NCI-H146 treated with DMSO at 0.1 percent for 48 hours (cell line): ENCODE results near the gene MUC16.

Experiments
- DNase-seq: peaks from one replicate; lab custom pipeline; 2025; ENCODE audit not compliant: unreplicated experiment; lab: John Stamatoyannopoulos, UW

Gene MUC16

DNA sequence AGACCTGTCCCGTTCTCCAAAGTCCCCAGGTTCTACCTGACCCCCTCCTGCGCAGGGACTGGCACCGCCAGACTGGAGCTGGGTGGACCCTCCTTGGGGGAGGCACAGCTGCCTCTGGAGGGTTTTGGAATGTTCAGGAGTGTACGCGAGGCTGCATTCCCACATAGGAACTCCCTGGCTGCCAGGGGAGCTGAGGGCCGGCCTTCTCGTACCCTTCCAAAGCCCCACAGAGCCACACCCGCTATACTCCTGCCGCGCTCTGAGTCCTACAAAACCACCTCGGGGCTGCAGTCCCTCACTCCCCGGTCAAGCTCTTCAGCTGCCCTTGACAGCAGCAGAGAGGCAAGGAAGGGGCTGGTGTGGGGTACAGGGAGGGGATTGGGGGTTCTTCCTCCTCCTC is 484 bp upstream of the MUC16 start:
- DNase-seq = no peak

GRCh38 chr19:9009431-9009830 is 778 bp downstream of the MUC16 start:
- DNase-seq = no peak

- no peak for DNase-seq
Measured at GRCh38 chr19:9008667-9009066, 1.5 kb downstream of the MUC16 start.

GRCh38 chr19:9000933-9001332 is 9.3 kb downstream of the MUC16 start:
- DNase-seq = no peak

- DNase-seq = no peak
Measured at GRCh38 chr19:8988204-8988603, 22.0 kb downstream of the MUC16 start.

GRCh38 chr19:8986296-8986695 is 23.9 kb downstream of the MUC16 start:
- no peak for DNase-seq

DNA sequence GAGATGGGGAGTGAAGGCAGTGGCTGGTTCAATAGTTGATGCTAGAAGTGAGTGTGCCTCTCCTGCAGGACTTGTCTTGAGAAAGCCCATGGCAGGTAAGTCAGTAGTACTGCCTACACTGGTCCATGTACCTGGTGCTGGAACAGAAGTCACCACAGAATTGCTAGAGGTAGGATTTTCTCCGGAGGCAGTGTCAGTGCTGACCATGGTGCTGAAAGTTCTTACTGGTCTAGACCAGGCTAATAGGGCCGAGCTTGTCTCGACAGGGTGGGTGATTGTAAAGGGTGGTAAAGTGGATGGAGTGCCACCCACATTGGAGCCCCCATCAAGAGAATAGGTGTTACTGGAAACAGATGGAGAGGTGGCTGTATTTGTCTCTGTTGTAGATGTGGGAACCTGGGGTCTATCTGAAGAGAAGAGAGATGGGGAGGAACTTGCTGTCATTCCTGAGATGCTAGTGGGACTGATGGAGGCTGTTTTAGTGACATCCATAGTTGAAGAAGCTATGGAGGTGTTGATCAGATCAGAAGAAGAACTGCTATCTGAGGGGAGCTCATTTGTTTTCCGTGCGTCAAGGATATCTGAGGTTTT is 36.6 kb downstream of the MUC16 start:
- no peak for DNase-seq

DNA sequence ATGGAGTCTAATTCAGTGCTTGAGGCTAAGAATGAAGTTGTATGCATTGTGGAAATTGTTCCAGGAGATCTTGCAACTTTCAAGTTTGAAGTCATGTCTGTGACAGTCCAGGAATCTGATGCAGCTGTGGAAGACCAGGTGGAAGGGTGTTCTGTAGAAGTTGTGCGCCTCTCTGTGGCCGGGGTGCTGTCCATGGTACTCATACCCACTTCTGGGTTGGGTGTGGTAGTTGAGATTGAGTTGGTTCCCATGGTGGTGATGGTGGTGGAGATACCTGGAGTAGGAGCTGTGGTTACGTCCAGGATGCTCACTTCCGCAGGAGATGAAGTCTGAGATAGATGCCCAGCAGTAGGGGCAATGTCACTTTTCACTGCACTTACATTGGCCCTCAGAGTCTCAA is 44.3 kb downstream of the MUC16 start:
- no peak for DNase-seq
